Omental fat pad (tissue), 4 donors: ENCODE data around the gene SYT5. TPM values are rescaled to one million over a fixed set of nuclear protein-coding genes. Genes with fewer than 3 reads are reported as not detected.

Experiments
- ATAC-seq: fragments of 150-250 bp; one replicate; pipeline ENCODE4 v1.9.1; 2016; ENCODE audit warnings: mild to moderate bottlenecking, moderate library complexity; ENCODE audit not compliant: low FRiP score
- DNase-seq: peaks from one replicate; pipeline ENCODE4 v3.0.0-alpha.2; 2019; ENCODE audit warnings: low spot score
- small RNA-seq: library from RNA; depleted of rRNA; stranded (forward); fragments of <200 nt; gene quantifications from one replicate; pipeline ENCODE3, GENCODE V24; 2016
- total RNA-seq, 4 donors: library from RNA; depleted of rRNA; stranded (reverse); fragments of >200 nt; gene quantifications; one replicate each; pipeline ENCODE4 v1.1.0, GENCODE V29; 2016
- TF ChIP-seq, protein P1 (sequence below), 3 donors: fragments of 450-650 bp; IDR thresholded peaks; one replicate each; pipeline ENCODE4 v1.5.1; 2016 to 2017; ENCODE audit warnings: antibody characterized with exemption in 3 of 3, mild to moderate bottlenecking in 3 of 3, moderate library complexity in 2 of 3

SYT5 gene
- total RNA-seq, 4 donors from 2014 or later: 0.28 TPM; not detected in 3

DNA sequence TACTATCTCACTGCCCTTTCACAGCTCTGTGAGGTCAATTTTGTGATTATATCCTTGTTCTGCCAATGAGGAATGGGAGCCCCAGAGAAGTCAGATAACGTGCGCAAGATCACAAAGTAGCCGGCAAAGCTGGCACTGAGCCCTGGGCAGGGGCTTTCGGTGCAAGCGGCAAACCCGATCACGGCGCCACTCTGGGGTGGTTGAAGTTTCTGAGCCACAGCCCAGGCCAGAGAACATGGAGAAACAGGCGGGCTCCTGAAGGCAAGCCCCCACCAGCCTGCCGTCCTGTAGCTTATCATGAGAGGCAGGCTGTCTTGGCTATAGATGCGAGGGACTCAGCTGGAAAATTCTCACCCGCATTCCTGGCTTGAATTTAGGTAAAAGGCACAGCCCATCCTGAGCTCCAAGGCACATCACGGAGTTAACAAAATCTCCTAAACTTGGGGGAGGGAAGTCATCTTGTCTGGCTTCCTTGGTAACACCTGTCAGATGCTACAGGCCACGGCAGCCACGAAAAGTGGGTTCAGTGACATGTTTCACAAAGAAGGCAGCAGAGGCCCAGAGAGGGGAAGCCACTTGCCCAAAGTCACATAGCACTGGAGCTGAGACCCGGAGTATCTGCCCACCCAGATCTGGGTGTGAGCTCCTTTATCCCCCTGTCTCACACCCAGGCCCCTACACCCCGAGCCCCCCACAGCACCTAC, 43.5 kb downstream of the SYT5 start:
- TF ChIP-seq, protein P1, sequence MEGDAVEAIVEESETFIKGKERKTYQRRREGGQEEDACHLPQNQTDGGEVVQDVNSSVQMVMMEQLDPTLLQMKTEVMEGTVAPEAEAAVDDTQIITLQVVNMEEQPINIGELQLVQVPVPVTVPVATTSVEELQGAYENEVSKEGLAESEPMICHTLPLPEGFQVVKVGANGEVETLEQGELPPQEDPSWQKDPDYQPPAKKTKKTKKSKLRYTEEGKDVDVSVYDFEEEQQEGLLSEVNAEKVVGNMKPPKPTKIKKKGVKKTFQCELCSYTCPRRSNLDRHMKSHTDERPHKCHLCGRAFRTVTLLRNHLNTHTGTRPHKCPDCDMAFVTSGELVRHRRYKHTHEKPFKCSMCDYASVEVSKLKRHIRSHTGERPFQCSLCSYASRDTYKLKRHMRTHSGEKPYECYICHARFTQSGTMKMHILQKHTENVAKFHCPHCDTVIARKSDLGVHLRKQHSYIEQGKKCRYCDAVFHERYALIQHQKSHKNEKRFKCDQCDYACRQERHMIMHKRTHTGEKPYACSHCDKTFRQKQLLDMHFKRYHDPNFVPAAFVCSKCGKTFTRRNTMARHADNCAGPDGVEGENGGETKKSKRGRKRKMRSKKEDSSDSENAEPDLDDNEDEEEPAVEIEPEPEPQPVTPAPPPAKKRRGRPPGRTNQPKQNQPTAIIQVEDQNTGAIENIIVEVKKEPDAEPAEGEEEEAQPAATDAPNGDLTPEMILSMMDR (IDR thresholded peaks at IDR 0.05): no peak
- ATAC-seq: no peak
- no peak for DNase-seq

DNA sequence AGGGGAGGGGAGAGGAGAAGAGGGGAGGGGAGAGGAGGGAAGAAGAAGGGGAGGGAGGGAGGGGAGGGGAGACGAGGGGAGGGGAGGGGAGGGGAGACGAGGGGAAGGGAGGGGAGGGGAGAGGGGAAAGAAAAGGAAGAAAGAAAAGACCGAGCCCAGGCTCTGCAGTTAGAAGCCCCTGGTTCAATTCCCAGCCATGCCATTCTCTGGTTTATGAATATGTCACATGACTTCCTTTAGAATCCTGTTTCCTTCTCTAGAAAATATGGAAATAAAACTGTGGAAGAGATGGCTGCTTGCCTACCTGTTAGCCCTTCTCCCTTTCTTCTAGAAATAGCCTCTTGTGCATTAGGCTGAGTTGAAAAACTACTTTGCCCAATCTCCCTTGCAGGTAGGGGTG, 45.4 kb downstream of the SYT5 start:
- ATAC-seq (no peak), DNase-seq (no peak)
- TF ChIP-seq, protein P1 (IDR thresholded peaks at IDR 0.05): no peak

DNA sequence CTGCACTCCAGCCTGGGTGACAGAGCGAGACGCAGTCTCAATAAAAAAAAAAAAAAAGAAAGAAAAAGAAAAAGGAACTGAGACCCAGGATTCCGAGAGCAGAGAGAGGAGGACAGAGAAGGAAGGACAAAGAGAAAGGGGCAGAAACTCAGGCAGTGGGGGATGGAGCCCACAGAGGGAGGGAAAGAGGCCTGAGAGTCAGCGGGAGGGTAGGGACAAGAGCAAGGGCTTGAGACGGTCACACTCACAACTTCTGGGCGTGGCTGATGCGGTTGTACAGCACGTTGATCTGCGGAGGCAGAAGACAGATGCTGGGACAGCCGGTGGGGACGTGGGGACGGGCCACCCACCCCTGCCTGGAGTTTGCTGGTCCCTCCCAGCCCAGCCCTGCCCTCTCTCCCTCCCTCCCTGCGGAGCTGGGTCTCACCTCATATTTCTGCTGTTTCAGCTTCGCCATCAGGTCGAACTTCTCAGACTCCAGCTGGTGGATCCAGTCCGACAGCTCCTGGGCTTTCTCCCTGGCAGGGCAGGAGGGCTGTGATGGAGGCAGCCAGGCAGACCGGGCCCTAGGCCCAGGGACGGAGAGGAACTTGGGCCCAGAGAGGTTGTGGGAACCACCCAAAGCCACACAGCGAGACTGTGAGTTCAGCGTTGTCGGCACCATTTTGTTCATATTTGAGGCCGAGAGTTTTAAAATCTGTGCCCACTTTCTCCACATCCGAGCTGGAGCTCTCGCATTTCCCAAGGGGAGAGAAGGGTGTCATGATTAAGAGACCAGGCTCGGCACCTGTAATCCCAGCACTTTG, 46.2 kb downstream of the SYT5 start:
- ATAC-seq (no peak), DNase-seq (no peak)
- TF ChIP-seq, protein P1 (IDR thresholded peaks at IDR 0.05): no peak

DNA sequence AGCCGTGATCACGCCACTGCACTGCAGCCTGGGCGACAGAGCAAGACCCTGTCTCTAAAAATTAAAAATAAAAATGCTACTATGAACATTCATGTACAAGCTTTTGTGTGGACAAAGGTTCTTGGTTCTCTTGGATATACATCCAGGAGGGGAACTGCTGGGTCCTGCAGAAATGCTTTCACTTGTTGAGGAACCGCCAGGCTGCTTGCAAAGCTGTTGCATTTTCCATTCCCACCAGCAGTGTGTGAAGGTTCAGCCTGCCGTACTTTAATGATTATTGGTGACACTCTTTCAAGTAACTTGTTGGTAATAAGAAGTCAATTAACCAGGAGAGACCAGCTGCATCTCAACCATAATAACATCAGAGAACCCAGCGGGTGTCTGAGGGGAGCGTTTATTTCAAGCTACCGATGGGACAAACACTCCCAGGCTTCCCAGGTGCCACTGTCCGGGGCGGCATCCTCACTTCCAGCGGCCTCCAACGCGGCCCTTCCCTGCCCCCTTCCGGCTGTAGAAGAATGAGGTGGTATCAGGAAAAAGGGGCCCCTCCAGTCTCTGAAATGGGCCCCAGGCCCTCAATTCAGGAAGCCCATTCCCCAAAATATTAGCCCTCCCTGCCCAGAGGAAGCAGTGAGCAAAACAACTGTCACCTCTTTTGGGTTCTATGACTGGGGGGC, 47.5 kb downstream of the SYT5 start:
- ATAC-seq (no peak), DNase-seq (no peak)
- TF ChIP-seq, protein P1 (IDR thresholded peaks at IDR 0.05): no peak

DNA sequence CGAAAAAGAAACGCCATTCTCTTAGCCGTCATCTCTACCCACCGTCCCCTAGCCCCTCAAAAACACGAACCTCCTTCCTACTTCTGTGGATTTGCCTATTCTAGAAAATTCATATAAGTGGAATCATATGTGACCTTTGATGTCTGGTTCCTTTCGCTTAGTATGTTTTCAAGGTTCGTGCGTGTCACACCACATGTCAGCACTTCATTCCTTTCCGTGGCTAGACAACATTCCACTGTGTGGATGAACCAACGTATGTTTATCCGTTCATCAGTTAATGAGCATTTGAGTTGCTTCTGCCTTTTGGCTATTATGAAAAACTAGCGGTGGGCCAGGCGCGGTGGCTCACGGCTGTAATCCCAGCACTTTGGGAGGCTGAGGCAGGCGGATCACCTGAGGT, 48.7 kb downstream of the SYT5 start:
- ATAC-seq: no peak
- TF ChIP-seq, protein P1 (IDR thresholded peaks at IDR 0.05): no peak
- no peak for DNase-seq

Small RNAs within 50 kb of the gene (small RNA-seq; reads per million reads assigned to genes)
- gene MIR7975 (not detected), gene RF01210 (not detected)

Other genes starting within 250 kb of the SYT5 start
- gene NLRP7, start 232.8 kb downstream of the SYT5 start, total RNA-seq: not detected
- 1 to 10 TPM in 2 of 4 donors, not detected in 2; 2.4 TPM for gene NLRP2, start 213.9 kb downstream of the SYT5 start, total RNA-seq
- gene GP6, start 142.0 kb downstream of the SYT5 start, total RNA-seq: under 1 TPM in 1 of 4 donors, not detected in 3; 0.56 TPM
- gene RDH13, start 117.1 kb downstream of the SYT5 start, total RNA-seq: 10 to 100 TPM in 2 of 4 donors, 1 to 10 TPM in 2; 8.2 to 14.1 (median 10.8) TPM
- gene EPS8L1, start 104.4 kb downstream of the SYT5 start, total RNA-seq: 10 to 100 TPM in 2 of 4 donors, 1 to 10 TPM in 1, under 1 TPM in 1; 0.95 to 41.7 (median 15.5) TPM
- gene PPP1R12C, start 62.7 kb downstream of the SYT5 start, total RNA-seq: 100 to 1,000 TPM in 2 of 4 donors, 10 to 100 TPM in 2; 59.9 to 127 (median 107) TPM
- gene TNNT1, start 31.1 kb downstream of the SYT5 start, total RNA-seq: 1 to 10 TPM in 3 of 4 donors, not detected in 1; 1.9 to 7.2 (median 4.3) TPM
- not detected for gene TNNI3, start 22.6 kb downstream of the SYT5 start, total RNA-seq
- under 1 TPM in 2 of 4 donors, not detected in 2; 0.65 to 0.69 TPM for gene DNAAF3, start 13.7 kb downstream of the SYT5 start, total RNA-seq
- gene PTPRH, start 29.2 kb upstream of the SYT5 start, total RNA-seq: 1 to 10 TPM; 1.4 to 9.8 (median 5.5) TPM
- gene TMEM86B, start 48.5 kb upstream of the SYT5 start, total RNA-seq: 1 to 10 TPM in 3 of 4 donors, under 1 TPM in 1; 0.65 to 3.5 (median 2.5) TPM
- 10 to 100 TPM; 27.8 to 43.6 (median 35.5) TPM for gene PPP6R1, start 78.7 kb upstream of the SYT5 start, total RNA-seq
- gene HSPBP1, start 99.8 kb upstream of the SYT5 start, total RNA-seq: 10 to 100 TPM; 19.5 to 25.9 (median 21.2) TPM
- 1 to 10 TPM in 1 of 4 donors, under 1 TPM in 1, not detected in 2; 0.19 to 2.1 TPM for gene BRSK1, start 103.7 kb upstream of the SYT5 start, total RNA-seq
- 10 to 100 TPM in 2 of 4 donors, 1 to 10 TPM in 2; 5.6 to 26.7 (median 16.6) TPM for gene TMEM150B, start 145.1 kb upstream of the SYT5 start, total RNA-seq
- gene KMT5C, start 159.6 kb upstream of the SYT5 start, total RNA-seq: 10 to 100 TPM in 1 of 4 donors, 1 to 10 TPM in 3; 5.3 to 22.9 (median 6.8) TPM
- gene COX6B2, start 174.4 kb upstream of the SYT5 start, total RNA-seq: under 1 TPM in 1 of 4 donors, not detected in 3; 0.56 TPM
- gene GARIN5B, start 183.0 kb upstream of the SYT5 start, total RNA-seq: under 1 TPM in 1 of 4 donors, not detected in 3; 0.09 TPM
- 1 to 10 TPM in 1 of 4 donors, under 1 TPM in 1, not detected in 2; 0.28 to 1.2 TPM for gene IL11, start 190.2 kb upstream of the SYT5 start, total RNA-seq
- gene TMEM190, start 196.5 kb upstream of the SYT5 start, total RNA-seq: not detected
- gene TMEM238, start 204.0 kb upstream of the SYT5 start, total RNA-seq: 1 to 10 TPM in 3 of 4 donors, not detected in 1; 1.5 to 1.7 (median 1.6) TPM
- 100 to 1,000 TPM; 490 to 747 (median 555) TPM for gene RPL28, start 205.6 kb upstream of the SYT5 start, total RNA-seq
- gene UBE2S, start 227.5 kb upstream of the SYT5 start, total RNA-seq: 10 to 100 TPM in 2 of 4 donors, 1 to 10 TPM in 2; 7.4 to 25.6 (median 13.0) TPM